Nucleus accumbens (tissue), 56 donors: ENCODE measurements around the gene NAA16.

Source experiments
- DNase-seq, 56 donors: peaks; one replicate each; lab custom pipeline; 2025; lab: John Stamatoyannopoulos, UW

Gene NAA16

GRCh38 chr13:41302743-41303142, 8.3 kb upstream of the NAA16 start:
- DNase-seq: no peak

GRCh38 chr13:41304551-41304950, 6.5 kb upstream of the NAA16 start:
- DNase-seq: no peak

GRCh38 chr13:41306271-41307145, 4.6 kb upstream of the NAA16 start:
- no peak for DNase-seq

DNA sequence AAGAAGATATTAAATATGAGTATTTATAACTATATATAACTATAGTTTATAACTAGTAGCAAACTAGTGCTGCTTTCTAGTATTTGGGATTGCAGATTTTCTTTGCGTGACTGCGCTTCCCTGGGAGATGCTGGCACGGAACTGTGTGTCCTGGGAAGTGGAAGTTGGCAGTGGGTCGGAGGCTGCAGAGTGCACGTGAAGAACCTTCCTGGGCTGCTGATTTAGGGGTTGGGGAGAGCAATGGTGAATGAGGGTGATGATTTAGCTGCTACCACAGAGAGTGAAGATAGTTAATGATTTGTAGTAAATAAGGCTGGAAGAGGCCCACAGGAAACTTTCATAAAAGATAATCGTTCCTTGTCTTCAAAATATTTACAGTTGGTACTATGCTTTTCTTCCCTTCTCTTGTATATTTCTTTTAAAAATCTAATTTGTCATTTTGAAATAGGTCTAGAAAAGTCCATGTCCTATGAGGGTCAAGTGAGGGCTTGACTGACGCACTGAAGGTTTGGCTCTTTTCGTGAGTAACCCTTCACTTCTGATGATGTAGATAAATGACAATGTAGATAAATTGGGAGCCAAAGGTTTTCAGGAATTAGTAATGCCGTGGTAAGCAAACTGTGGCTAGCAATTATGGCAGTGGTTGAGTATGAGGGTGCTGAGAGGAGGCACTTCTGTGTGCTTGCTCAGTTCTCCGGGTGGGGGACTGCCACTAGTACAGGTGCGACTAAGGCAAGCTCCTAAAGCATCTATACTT, 3.0 kb upstream of the NAA16 start:
- no peak for DNase-seq

DNA sequence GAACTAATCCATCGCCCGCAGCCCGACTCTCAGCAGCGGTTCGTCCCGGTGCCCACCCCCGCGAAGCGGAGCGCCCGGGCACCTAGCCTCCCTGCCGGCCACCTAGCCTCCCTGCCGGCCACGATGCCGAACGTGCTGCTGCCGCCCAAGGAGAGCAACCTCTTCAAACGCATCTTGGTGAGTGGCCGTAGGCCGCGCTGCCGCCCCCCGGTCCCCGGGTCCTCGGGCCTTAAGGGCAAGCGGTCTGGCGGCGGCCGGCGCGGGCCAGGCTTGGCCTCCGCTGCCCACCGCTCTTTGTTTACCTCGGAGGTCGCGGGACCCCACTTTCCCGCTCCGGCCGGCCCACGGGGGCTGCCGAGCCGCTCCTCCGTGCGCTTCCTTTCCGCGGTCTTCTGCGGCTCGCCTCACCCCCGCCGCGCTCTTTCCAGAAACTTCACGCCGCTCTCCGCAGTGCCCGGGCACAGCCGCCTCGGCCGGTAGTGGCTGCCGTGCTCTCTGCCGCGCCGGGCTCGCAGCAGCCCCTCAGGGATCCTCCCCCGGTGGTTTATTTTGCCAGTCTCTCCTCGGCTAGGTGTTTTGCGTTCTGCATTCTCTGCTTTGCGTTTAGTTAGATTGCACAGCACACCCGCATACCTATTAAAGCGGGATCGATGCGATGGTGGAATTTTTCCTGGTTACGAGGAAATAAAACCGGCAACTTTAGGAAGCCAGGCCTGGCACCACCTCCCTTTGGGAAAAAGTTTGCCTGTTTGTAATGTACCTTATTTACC, 524 bp downstream of the NAA16 start:
- DNase-seq: peak in 44 of 56 donors; percentile 15 to 70 (median 52)

GRCh38 chr13:41312176-41312500, 1.1 kb downstream of the NAA16 start:
- peak in 27 of 56 donors; percentile 0 to 53 (median 26) for DNase-seq

DNA sequence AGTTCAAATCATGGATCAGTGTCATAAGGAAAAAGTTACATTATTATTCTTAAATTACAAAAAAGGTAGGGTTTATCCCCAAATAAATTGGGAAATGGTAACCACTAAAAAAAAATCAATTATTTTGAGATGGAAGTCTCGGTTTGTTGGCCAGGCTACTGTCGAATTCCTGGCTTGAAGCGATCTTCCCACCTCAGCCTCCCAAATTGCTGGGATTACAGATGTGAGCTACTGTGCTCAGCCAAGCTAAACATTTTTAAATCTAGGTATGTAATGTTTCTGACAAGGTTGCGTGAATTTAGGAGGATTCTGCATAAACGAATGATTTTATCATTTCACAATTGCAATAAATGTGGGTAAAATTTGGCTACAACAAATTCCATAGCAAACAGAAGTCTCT, 2.0 kb downstream of the NAA16 start:
- no peak for DNase-seq

DNA sequence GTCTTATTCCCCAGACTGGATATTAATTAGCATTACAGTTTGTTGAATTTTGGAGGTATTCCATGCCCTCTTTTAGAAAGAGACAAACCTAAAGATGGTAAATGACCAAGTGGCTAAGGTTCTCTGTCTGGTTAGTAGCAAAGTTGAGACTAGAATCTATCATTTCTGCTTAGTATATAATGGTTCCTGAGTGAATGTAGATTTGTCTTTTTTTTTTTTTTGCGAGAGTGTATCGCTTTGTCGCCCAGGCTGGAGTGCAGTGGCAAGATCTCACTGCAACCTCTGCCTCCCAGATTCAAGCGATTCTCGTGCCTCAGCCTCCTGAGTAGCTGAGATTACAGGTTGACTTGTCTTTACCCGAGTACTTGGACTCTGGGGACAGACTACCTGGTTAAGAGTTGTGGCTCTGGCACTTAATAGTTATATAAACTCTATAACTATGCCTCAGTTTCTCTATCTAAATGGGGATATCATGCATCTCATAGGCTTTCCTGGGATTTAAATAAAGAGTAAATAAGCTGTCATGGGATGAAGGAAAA, 2.7 kb downstream of the NAA16 start:
- DNase-seq: no peak

DNA sequence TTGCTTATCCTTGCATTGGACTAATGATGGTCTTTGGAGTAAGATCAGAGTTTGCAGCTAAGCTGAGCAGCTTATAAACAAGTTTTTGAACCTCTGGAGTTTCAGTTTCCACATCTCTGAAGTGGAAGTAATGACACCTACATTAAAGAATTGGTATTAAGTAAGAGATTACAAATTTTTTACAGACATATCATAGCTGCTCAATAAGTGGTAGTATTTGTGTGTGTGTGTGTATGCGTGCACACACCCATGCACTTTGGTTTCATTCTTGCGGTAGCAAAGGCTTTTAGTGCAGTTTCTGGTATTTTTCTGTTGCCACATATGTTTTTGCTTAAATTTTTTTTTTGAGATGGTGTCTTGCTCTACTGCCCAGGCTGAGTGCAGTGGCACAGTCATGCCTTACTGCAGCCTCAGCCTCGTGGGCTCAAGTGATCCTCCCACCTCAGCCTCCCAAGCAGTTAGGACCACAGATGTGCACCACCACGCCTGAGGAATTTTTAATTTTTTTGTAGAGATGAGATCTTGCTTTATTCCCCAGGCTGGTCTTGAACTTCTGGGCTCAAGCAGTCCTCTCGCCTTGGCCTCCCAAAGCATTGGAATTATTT, 4.5 kb downstream of the NAA16 start:
- DNase-seq: no peak

- DNase-seq: no peak
Observed at GRCh38 chr13:41317243-41317642, 6.2 kb downstream of the NAA16 start.

GRCh38 chr13:41325752-41326151, 14.7 kb downstream of the NAA16 start:
- DNase-seq: no peak

GRCh38 chr13:41326661-41327060, 15.6 kb downstream of the NAA16 start:
- DNase-seq: no peak

DNA sequence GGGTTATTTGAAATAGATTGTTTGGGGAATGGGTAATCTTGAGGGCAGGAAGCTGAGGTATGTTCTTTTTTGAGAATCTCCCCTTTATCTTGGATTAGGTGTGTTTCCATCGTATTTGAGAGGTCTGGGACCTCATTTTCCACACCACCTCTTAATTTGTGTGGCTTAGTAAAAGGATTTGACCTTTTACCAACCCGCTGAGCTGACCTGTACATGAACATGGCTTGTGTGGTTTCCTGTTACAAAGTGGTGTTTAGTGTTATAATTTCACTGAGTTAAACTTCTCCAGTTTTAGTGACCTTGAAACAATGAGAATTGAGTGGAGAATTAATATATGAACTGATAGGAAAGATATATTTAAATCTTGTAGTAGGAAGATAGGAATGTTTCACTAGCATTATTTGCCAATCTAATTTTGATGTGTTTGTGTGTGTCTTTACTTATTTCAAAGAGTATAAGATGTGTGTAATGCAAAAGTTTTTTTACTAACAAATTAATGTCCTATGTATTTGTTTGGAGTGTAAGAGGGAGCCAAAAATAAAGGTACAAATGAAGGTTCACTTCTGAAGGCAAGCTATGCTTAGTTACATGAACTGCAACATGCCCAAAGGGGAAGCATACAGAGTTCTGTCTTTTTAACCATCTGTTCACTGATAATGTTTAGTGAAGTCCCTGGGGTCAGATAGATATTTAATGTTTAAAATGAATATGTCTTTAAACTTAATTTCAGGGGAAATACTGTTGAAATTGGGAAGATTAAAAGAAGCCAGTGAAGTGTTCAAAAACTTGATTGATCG, 17.1 kb downstream of the NAA16 start:
- no peak for DNase-seq

GRCh38 chr13:41332829-41333228, 21.8 kb downstream of the NAA16 start:
- no peak for DNase-seq

DNA sequence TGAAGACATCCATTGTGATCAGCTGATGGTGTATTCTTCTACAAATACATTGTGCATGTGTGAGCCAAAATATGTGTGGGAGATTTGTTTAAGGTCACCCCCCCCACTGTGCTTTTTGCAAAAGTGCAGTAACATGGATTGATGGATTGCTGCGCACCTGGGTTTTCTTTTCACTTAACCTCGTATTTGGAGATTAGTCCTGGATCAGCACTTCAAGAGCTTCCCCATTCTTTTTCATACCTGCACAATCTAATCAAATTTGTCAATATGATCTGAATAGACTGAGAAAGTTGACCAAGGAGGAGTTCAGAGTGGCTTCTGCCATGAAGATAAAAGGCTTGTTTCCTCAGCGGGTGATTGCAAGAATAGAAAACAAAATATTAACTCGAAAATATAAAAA, 23.7 kb downstream of the NAA16 start:
- DNase-seq: no peak

- DNase-seq: no peak
Observed at GRCh38 chr13:41344358-41344757, 33.3 kb downstream of the NAA16 start.

DNA sequence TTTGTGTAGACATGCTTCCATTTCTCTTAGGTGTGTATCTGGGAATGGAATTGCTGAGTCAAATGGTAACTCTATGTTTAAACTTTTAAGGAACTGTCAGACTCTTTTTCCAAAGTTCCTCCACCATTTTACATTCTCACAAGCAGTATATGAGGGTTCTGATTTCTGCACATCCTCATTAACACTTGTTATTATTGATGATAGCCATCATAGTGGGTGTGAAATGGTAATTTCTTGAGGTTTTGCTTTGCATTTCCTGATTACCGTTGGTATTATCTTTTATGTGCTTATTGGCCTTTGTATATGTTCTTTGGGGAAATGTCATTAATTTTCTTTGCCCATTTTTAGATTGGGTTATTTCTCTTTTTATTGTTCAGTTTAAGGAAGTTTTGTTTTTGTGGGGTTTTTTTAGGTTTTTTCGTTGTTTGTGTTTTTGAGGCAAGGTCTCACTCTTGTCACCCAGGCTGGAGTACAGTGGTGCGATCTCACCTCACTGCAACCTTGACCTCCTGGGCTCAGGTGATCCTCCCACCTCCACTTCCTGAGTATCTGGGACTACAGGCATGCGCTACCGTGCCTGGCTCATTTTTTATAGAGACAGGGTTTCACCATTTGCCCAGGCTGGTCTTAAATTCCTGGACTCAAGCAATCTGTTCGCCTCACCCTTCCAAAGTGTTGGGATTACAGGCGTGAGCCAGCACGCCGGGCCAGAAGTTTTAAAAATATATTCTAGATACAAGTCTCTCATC, 34.3 kb downstream of the NAA16 start:
- no peak for DNase-seq

DNA sequence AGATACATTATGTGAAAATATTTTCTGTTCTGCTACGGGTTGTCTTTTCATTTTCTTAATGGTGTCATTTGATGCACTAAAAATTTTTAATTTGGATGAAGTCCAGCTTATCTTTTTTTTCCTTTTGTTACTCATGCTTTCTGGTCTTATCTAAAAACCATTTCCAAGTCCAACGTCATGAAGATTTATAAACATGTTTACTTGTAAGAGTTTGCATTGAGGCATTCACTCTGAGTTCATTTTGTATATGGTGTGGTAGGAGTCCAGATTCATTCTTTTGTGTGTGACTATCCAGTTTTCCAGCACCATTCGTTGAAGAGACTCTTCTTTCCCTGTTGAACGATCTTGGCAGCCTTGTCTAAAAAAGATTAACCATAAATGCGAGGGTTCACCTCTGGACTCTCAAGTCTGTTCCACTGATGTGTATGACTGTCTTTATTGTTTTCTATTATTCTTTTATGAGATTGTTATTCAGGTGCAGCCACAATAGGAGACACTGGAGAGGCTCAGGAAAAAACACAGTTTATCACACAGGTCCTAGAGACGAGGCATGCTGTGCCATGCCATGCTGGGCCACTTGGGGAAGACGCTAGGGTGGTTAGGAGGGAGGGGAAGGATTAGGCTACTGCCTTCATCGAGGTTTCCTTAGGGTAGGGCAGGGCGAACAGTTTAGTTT, 35.0 kb downstream of the NAA16 start:
- no peak for DNase-seq
